HG03060 (cell line): ENCODE measurements around the gene MAST4.

ENCODE experiments used
- ATAC-seq: cut with Tn5 transposase; IDR thresholded peaks from one replicate; pipeline ENCODE4 v1.9.1; 2021; ENCODE audit warnings: low read depth, moderate number of reproducible peaks; ENCODE audit not compliant: unreplicated experiment

The MAST4 gene

GRCh38 chr5:67028941-67029340, 432.7 kb downstream of the MAST4 start:
- ATAC-seq = no peak

GRCh38 chr5:67029481-67029880, 433.3 kb downstream of the MAST4 start:
- no peak for ATAC-seq

- ATAC-seq = no peak
Measured at GRCh38 chr5:67030289-67031056, 434.3 kb downstream of the MAST4 start.

- no peak for ATAC-seq
Measured at GRCh38 chr5:67031057-67031443, 434.9 kb downstream of the MAST4 start.

GRCh38 chr5:67031692-67032091, 435.5 kb downstream of the MAST4 start:
- no peak for ATAC-seq

- no peak for ATAC-seq
Measured at GRCh38 chr5:67032921-67033664, 436.9 kb downstream of the MAST4 start.

- no peak for ATAC-seq
Measured at GRCh38 chr5:67033880-67034651, 437.9 kb downstream of the MAST4 start.

- no peak for ATAC-seq
Measured at GRCh38 chr5:67035098-67035740, 439.0 kb downstream of the MAST4 start.

- ATAC-seq = no peak
Measured at GRCh38 chr5:67037171-67037570, 441.0 kb downstream of the MAST4 start.

GRCh38 chr5:67038817-67039603, 442.8 kb downstream of the MAST4 start:
- ATAC-seq = no peak

- ATAC-seq = no peak
Measured at GRCh38 chr5:67042176-67043003, 446.2 kb downstream of the MAST4 start.

- no peak for ATAC-seq
Measured at GRCh38 chr5:67043796-67044511, 447.8 kb downstream of the MAST4 start.

- ATAC-seq = no peak
Measured at GRCh38 chr5:67045816-67046740, 449.9 kb downstream of the MAST4 start.

- no peak for ATAC-seq
Measured at GRCh38 chr5:67047160-67047559, 451.0 kb downstream of the MAST4 start.

GRCh38 chr5:67047616-67048015, 451.4 kb downstream of the MAST4 start:
- ATAC-seq = no peak

- ATAC-seq = no peak
Measured at GRCh38 chr5:67050125-67050524, 453.9 kb downstream of the MAST4 start.

GRCh38 chr5:67050635-67051034, 454.4 kb downstream of the MAST4 start:
- ATAC-seq = no peak
